GM12874 (cell line): ENCODE data around the gene MOV10.

ENCODE experiments used
- TF ChIP-seq, protein P1 (sequence below): IDR thresholded peaks from 2 replicates; pipeline ENCODE4 v1.5.1; 2011; ENCODE audit warnings: low read depth, mild to moderate bottlenecking, control low read depth, low read length, moderate library complexity; ENCODE audit not compliant: insufficient read depth

MOV10 gene

DNA sequence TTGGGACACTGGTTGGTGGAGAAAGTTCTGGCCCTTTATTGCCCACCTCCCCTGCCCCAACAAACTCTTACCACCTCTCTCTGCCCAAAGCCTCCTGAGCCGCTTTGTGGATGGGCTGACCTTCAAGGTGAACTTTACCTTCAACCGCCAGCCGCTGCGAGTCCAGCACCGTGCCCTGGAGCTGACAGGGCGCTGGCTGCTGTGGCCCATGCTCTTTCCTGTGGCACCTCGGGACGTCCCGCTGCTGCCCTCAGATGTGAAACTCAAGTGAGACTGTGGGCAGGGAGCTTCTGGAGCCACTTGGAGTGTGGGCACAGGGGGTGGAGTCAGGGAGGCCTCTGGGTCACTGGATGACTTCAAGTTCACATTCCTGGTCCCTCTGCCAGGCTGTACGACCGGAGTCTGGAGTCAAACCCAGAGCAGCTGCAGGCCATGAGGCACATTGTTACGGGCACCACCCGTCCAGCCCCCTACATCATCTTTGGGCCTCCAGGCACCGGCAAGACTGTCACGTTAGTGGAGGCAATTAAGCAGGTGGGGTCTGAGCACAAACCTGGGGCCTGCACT, 20.0 kb downstream of the MOV10 start:
- TF ChIP-seq, protein P1, sequence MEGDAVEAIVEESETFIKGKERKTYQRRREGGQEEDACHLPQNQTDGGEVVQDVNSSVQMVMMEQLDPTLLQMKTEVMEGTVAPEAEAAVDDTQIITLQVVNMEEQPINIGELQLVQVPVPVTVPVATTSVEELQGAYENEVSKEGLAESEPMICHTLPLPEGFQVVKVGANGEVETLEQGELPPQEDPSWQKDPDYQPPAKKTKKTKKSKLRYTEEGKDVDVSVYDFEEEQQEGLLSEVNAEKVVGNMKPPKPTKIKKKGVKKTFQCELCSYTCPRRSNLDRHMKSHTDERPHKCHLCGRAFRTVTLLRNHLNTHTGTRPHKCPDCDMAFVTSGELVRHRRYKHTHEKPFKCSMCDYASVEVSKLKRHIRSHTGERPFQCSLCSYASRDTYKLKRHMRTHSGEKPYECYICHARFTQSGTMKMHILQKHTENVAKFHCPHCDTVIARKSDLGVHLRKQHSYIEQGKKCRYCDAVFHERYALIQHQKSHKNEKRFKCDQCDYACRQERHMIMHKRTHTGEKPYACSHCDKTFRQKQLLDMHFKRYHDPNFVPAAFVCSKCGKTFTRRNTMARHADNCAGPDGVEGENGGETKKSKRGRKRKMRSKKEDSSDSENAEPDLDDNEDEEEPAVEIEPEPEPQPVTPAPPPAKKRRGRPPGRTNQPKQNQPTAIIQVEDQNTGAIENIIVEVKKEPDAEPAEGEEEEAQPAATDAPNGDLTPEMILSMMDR = no peak

DNA sequence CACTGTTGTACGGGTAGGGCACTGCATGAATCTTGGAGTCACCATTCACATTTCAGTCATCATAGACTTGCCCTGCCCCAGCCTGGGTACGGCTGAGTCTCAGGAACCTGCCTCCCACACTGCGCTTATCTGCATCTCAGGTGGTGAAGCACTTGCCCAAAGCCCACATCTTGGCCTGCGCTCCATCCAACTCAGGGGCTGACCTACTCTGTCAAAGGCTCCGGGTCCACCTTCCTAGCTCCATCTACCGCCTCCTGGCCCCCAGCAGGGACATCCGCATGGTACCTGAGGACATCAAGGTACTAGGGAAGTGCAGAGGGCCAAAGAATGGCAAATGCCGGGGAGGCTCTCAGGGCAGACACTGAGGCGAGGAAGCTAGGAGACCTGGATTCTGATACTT, 20.8 kb downstream of the MOV10 start:
- TF ChIP-seq, protein P1 = no peak

DNA sequence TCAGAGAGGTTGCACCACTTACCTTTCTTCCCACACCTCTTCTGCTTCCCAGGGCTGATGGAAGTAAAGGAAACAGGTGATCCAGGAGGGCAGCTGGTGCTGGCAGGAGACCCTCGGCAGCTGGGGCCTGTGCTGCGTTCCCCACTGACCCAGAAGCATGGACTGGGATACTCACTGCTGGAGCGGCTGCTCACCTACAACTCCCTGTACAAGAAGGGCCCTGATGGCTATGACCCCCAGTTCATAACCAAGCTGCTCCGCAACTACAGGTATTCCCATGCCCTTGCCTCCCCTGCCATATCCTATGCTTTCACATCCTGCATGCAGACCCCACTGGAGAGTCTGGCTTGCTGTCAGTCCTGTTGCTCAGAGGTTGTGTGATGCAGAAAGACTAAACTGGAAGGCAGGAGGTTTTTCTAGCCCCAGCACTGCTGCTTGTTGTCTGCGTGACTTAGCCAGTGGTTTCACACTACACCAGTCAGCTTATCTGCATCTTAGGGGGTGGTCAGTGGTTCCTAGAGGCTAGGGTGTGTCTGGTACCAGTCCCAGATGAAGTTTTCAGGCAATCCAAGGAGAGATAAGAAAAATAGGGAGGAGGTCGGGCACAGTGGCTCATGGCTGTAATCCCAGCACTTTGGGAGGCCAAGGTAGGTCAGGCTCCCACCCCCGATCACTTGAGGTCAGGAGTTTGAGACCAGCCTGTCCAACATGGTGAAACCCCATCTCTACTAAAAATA, 22.3 kb downstream of the MOV10 start:
- TF ChIP-seq, protein P1 = no peak

DNA sequence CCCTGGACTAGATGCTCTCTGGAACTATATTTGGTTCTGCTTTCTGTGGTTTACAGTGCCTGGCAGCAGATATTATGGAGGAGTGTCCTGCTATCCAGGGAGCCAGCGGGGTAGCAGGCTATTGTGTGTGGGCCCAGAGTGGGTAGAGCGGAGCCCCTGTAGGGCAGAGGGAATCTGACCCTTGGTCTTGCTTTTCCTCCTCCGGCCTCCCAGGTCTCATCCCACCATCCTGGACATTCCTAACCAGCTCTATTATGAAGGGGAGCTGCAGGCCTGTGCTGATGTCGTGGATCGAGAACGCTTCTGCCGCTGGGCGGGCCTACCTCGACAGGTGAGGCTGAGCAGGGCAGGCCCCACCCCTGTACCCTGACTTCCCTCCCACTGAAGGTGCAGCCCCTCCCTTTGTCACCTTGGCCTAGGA, 23.3 kb downstream of the MOV10 start:
- TF ChIP-seq, protein P1 = no peak

DNA sequence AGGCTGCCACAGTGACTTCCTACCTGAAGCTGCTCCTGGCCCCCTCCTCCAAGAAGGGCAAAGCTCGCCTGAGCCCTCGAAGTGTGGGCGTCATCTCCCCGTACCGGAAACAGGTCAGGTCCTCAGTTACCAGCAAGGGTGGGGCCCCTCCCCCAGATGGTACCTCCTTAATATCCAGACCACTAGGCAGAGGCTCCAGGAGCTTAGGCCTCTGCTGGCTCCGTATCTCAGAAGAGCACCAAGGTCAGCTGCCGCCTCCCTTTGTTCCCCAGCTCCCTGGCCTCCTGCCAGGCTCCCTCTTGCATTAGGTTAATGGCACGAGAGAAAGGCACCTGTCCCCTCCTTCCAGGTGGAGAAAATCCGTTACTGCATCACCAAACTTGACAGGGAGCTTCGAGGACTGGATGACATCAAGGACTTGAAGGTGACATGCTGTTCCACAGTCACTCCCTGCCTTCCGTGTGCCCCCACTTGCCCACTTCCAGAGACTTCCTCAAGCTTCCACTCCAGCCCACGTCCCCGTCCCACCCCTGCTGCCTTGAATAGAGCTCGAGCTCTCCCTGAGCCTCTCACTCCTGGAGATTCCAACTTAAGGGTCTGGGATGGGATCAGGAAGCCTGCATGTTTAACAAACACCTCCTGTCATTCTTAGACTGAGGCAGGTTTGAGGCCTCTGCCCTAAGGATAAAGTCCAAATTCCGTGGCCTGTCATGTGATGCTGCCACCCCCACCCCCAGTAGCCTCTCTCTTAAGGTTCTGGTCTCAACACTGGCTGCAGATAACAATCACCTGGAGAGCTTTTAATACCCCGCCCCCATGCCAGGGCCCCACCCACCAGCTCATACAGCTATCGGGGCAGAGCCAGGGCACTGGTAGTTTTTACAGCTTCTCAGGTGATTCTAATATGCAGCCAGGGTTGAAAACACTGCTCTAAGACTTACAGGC, 24.2 kb downstream of the MOV10 start:
- TF ChIP-seq, protein P1 = no peak

DNA sequence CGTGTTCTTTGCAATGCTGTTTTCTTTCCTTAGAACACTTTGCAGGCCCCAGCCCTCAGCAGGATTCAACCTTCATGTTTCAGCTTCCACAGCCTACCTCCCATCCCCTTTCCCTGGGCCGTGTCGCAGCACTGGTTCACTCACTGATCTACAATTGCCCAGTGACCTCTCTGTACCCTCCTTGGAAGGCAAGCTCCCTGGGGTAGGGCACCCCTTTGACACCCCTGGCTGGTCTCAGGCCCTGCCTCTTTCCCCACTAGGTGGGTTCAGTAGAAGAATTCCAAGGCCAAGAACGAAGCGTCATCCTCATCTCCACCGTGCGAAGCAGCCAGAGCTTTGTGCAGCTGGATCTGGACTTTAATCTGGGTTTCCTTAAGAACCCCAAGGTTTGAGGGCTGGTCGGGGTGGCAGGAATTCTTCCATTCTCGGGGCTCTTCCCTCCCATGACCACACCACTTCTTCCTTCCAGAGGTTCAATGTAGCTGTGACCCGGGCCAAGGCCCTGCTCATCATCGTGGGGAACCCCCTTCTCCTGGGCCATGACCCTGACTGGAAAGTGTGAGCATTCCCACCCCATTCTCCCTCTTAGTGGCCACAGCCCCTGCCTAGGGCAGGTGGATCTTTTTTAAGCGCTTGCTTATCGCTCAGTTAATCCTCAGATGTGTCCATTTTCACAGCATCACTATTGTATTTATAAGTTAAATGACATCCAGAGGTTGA, 25.1 kb downstream of the MOV10 start:
- TF ChIP-seq, protein P1 = no peak
